ENCODE measurements around the gene PRM2. TPM values are rescaled to one million over a fixed set of nuclear protein-coding genes. Genes with fewer than 3 reads are reported as not detected.

Gene PRM2
- total RNA-seq, 1 donor from 2014 or later, result not detected

DNA sequence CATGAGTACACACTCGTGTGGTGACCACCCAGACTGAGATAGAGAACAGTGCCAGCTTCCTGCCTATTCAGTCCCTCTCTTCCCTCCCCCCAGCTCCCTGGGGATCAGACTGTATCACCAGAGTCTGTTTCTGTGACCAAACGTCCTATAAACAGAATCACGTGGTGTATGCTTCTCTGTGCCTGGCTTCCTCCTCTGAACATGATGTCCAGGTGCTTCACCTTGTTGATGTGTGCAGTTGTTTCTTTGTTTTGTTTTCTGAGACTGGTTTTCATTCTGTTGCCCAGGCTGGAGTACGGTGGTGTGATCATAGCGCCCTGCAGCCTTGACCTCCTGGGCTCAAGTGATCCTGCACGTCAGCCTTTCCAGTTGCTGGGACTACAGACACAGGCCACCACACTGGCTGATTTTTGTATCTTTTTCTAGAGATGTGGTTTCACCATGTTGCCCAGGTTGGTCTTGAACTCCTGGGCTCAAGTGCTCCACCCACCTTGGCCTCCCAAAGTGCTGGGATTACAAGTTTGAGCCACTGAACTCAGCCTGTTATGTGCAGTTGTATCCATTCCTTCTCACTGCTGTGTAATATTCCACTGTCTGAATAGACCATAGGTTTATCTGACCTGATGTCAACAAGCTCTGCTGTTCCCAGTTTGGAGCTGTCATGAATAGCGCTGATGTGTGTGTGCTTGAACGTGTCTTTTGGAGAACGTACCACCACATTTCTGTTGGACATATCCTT, 33.8 kb upstream of the PRM2 start:
- peaks cover 5% of the 10 kb centered on the region for H3K27me3 Mint-ChIP-seq
- no peak overlapping the region for H3K4me3 Mint-ChIP-seq (ENCODE audit: low read depth)
- H3K4me1 Mint-ChIP-seq (ENCODE audit: low read depth), result peaks cover 10% of the 10 kb centered on the region
- H3K27ac Mint-ChIP-seq, result peak overlapping the region; percentile 11
- DNase-seq (ENCODE audit: low spot score, unreplicated experiment), result no peak
- no peaks in the 10 kb centered on the region for H3K36me3 Mint-ChIP-seq (ENCODE audit: insufficient read depth)
- TF ChIP-seq, protein P1, sequence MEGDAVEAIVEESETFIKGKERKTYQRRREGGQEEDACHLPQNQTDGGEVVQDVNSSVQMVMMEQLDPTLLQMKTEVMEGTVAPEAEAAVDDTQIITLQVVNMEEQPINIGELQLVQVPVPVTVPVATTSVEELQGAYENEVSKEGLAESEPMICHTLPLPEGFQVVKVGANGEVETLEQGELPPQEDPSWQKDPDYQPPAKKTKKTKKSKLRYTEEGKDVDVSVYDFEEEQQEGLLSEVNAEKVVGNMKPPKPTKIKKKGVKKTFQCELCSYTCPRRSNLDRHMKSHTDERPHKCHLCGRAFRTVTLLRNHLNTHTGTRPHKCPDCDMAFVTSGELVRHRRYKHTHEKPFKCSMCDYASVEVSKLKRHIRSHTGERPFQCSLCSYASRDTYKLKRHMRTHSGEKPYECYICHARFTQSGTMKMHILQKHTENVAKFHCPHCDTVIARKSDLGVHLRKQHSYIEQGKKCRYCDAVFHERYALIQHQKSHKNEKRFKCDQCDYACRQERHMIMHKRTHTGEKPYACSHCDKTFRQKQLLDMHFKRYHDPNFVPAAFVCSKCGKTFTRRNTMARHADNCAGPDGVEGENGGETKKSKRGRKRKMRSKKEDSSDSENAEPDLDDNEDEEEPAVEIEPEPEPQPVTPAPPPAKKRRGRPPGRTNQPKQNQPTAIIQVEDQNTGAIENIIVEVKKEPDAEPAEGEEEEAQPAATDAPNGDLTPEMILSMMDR (IDR thresholded peaks at IDR 0.05; ENCODE audit: unreplicated experiment), result no peak
- H3K9me3 Mint-ChIP-seq (ENCODE audit: low read depth), result no peaks in the 10 kb centered on the region

DNA sequence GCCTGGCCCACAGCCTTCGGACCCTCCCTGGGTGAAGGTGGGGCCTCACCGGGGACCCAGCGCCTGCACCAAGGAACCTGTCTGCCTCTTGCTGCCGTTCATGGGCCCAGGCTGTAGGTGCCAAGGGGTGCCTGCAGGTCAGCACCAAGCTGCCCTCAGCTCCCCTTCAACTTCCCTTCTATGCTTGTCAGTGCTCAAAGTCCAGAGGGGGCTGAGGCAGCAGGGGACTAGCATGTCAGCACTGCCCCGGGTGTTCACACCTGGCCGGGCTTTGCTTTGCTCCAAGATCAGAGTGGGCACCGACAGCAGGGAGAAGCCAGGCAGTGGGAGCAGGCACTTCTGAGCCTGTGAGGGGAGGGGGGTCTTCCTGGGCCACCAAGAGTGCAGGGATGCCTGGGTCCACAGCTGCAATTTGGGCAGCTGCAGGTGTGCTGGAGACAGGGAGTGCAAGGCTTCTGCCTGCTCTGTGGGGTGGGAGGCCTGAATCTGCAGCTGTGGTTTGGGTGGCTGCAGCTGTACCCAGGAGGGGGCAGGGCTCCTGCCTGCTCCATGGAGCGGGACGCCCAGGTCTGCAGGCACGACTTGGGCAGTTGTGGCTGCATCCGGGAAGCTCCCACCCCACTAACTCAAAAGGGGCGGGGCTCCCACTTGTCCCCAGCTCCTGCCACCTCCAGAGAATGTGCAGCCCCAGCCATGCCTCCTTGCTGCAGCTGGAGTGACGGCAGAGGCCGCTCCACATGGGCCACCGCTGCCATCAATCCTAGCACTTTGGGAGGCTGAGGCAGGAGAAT, 32.4 kb upstream of the PRM2 start:
- peaks cover 7% of the 10 kb centered on the region for H3K4me1 Mint-ChIP-seq (ENCODE audit: low read depth)
- no peak for DNase-seq (ENCODE audit: low spot score, unreplicated experiment)
- no peaks in the 10 kb centered on the region for H3K36me3 Mint-ChIP-seq (ENCODE audit: insufficient read depth)
- H3K9me3 Mint-ChIP-seq (ENCODE audit: low read depth), result no peaks in the 10 kb centered on the region
- no peak overlapping the region for H3K27ac Mint-ChIP-seq
- H3K4me3 Mint-ChIP-seq (ENCODE audit: low read depth), result no peak overlapping the region
- TF ChIP-seq, protein P1 (IDR thresholded peaks at IDR 0.05; ENCODE audit: unreplicated experiment), result no peak
- peaks cover 5% of the 10 kb centered on the region for H3K27me3 Mint-ChIP-seq

DNA sequence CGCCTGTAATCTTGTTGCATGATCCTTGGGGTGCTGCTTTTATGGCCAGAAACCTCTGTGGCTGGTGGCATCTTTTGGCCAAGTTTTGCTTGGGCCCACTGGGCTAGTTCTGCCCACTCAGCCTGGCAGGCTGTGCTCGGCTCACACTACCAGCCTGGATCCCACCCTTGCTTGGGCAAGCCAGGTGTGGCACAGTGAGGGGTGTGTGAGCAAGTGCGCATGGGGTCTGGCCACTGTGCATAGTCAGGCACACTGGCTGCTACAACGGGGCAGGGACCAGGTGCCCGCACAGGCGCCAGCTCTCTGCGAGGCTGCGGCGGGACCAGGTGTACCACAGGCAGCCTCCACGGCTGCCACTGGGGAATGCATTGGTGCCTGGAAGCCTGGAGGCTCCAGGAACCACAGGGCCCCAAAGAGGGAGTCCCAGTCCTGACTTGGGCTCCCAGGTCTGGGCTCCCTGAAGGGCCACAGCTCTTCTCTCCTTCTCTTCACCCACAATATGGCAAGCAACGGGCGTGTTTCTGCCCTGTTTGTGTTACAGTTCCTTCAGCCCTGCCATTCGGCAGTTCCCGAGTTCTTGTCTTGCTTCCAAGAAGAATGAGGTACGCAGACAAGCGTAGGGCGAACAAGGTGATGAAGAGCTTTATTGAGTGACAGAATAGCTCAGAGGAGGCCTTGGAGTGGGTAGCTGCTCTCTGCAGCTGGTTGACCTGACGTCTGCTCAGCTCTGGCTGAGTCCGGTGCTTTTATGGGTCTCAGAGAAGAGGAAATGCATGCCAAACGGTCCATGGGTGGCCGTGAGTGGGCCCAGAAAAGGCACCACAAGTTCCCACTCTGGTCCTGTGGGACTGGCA, 31.6 kb upstream of the PRM2 start:
- peak overlapping the region; percentile 63 for H3K27ac Mint-ChIP-seq

DNA sequence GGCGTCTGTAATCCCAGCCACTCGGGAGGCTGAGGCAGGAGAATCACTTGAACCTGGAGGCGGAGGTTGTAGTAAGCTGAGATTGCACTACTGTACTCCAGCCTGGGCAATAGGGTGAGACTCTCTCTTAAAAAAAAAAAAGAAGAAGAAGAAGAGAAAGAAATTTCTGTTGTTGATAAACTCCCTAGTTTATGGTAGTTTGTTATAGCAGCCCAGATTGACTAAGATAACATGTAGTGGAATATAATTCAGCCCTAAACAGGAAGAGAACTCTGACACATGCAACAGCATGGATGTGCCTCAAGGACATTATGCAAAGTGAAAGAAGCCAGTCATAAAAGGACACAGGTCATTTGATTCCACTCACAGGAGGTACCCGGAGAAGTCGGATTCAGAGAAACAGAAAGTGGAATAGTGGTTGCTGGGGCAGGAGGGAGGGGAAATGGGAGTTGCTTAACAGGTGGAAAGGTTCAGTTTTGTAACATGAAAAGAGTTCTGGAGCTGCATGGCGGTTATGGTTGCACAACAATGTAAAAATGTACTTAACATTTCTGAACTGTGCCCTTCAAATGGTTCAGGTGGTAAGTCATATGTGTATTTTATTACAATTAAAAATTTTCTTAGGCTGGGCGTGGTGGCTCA, 30.8 kb upstream of the PRM2 start:
- H3K4me3 Mint-ChIP-seq (ENCODE audit: low read depth), result no peak overlapping the region
- H3K9me3 Mint-ChIP-seq (ENCODE audit: low read depth), result no peaks in the 10 kb centered on the region
- no peak for DNase-seq (ENCODE audit: low spot score, unreplicated experiment)
- H3K36me3 Mint-ChIP-seq (ENCODE audit: insufficient read depth), result no peaks in the 10 kb centered on the region
- H3K27ac Mint-ChIP-seq, result no peak overlapping the region
- TF ChIP-seq, protein P1 (IDR thresholded peaks at IDR 0.05; ENCODE audit: unreplicated experiment), result no peak
- peaks cover 1% of the 10 kb centered on the region for H3K4me1 Mint-ChIP-seq (ENCODE audit: low read depth)
- peaks cover 5% of the 10 kb centered on the region for H3K27me3 Mint-ChIP-seq

More for the DNA sequence above, 31.6 kb upstream of the PRM2 start:
- Mint-ChIP-seq H3K9me3 (ENCODE audit: low read depth) (no peaks in the 10 kb centered on the region), H3K4me1 (ENCODE audit: low read depth) (peaks cover 3% of the 10 kb centered on the region), H3K36me3 (ENCODE audit: insufficient read depth) (no peaks in the 10 kb centered on the region), H3K27me3 (peaks cover 5% of the 10 kb centered on the region), H3K4me3 (ENCODE audit: low read depth) (no peak overlapping the region)
- DNase-seq (ENCODE audit: low spot score, unreplicated experiment), result no peak
- TF ChIP-seq, protein P1 (IDR thresholded peaks at IDR 0.05; ENCODE audit: unreplicated experiment), result no peak
